HL-60 (cell line): ENCODE measurements around the gene ZNF609.

ENCODE experiments used
- DNase-seq, 2 experiments: peaks; one replicate each; pipeline ENCODE4 v3.0.0-alpha.2; 2010 to 2020; ENCODE audit warnings: low read depth in 1 of 2, low spot score in 1 of 2
- H3K27ac ChIP-seq: fragments of 250-450 bp; sonication (Bioruptor Pico); replicated peaks from 2 replicates; pipeline ENCODE4 v1.5.1; 2020; ENCODE audit warnings: mild to moderate bottlenecking, moderate library complexity
- H3K27me3 ChIP-seq: fragments of 250-450 bp; sonication (Bioruptor Pico); 2 replicates; pipeline ENCODE4 v1.5.1; 2021; ENCODE audit warnings: mild to moderate bottlenecking, moderate library complexity; ENCODE audit not compliant: insufficient read depth, poor library complexity, severe bottlenecking
- H3K4me3 ChIP-seq: replicated peaks from 2 replicates; pipeline ENCODE4 v1.5.1; 2011; ENCODE audit warnings: mild to moderate bottlenecking, control low read depth, low read length; ENCODE audit not compliant: insufficient read depth
- GABPA ChIP-seq: IDR thresholded peaks from 2 replicates; pipeline ENCODE4 v1.6.1; 2012; ENCODE audit warnings: low read depth
- POLR2AphosphoS5 ChIP-seq: IDR thresholded peaks from 2 replicates; pipeline ENCODE4 v1.6.1; 2012; ENCODE audit warnings: low read depth
- SPI1 ChIP-seq: IDR thresholded peaks from 2 replicates; pipeline ENCODE4 v1.6.1; 2012; ENCODE audit warnings: low read depth, mild to moderate bottlenecking, borderline replicate concordance
- TF ChIP-seq, protein P1 (sequence below): IDR thresholded peaks from one replicate; pipeline ENCODE4 v1.5.1; 2011; ENCODE audit warnings: low read length, control low read depth, inconsistent platforms; ENCODE audit not compliant: insufficient read depth
- TF ChIP-seq, protein P2 (sequence below): IDR thresholded peaks from 2 replicates; pipeline ENCODE4 v1.6.1; 2012; ENCODE audit warnings: low read depth; ENCODE audit not compliant: insufficient replicate concordance

ZNF609 gene

DNA sequence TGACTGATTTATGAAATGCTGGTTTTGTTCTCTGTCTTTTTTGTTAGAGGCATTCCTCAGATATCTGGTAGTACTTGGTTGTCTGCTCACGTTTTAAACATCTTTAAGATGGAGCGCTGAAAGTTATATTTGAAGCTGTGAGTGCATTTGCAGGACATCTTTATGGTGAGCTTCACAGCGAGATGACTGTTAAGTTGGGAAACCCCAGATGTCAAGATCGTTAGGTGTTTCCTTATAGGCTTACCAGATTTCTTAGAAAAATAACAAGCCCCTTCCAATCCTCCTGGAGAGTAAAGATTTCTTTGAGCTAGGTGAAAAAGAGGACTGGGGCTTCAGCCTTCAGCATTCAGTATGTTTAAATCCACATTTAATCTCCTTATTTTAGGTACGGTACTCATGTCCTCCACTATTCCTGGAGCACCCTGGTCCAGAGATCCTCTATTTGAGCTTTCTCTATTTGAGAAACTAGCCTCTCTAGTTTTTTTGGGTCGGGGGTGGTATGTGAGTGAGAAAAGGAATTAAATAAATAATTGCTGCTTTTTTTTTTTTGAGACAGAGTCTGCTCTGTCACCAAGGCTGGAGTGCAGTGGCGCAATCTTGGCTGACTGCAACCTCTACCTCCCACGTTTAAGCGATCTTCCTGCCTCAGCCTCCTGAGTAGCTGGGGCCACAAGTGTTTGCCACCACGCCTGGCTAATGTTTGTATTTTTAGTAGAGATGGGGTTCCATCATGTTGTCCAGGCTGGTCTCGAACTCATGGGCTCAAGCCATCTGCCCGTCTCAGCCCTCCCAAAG, 72.3 kb downstream of the ZNF609 start:
- peak overlapping the region; percentile 43 for H3K27ac ChIP-seq
- DNase-seq: peak in 1 of 2 experiments; percentile 82
- no peak overlapping the region for H3K4me3 ChIP-seq
- H3K27me3 ChIP-seq: no peaks in the 10 kb centered on the region
- TF ChIP-seq GABPA (no peak), SPI1 (no peak), POLR2AphosphoS5 (peak; percentile 33; the same call in 1 of the 2 replicates)
- TF ChIP-seq, protein P1, sequence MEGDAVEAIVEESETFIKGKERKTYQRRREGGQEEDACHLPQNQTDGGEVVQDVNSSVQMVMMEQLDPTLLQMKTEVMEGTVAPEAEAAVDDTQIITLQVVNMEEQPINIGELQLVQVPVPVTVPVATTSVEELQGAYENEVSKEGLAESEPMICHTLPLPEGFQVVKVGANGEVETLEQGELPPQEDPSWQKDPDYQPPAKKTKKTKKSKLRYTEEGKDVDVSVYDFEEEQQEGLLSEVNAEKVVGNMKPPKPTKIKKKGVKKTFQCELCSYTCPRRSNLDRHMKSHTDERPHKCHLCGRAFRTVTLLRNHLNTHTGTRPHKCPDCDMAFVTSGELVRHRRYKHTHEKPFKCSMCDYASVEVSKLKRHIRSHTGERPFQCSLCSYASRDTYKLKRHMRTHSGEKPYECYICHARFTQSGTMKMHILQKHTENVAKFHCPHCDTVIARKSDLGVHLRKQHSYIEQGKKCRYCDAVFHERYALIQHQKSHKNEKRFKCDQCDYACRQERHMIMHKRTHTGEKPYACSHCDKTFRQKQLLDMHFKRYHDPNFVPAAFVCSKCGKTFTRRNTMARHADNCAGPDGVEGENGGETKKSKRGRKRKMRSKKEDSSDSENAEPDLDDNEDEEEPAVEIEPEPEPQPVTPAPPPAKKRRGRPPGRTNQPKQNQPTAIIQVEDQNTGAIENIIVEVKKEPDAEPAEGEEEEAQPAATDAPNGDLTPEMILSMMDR: no peak

DNA sequence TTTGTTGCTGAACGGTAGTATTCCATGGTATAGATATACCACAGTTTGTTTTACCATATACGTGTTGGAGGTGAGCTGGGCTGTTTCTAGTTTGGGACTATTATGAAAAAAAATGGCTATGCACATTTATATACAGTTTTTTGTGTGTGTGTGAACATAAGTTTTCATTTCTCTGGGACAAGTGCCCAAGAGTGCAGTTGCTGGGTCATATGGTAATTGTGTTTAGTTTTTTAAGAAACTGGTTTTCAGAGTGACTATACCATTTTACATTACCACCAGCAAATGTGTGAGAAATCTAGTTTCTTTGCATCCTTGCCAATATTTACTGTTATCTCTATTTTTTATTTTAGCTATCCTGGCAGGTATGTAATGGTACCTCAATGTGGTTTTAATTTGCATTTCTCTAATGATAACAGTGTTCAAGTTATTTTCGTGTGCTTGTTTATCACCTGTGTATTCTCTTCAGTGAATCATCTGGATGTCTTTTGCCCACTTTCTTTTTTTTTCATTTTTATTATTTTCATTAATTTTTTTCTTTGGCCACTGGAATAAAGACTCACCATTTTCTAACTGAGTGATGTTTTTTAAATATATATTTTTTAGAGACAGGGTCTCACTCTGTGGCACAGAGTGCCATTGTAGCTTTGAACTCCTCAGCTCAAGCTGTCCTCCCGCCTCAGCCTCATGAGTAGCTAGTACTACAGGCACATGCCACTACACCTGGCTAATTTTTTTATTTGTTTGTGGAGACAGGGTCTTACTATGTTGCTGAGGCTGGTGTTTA, 75.3 kb downstream of the ZNF609 start:
- TF ChIP-seq, protein P1: no peak
- TF ChIP-seq GABPA: no peak
- TF ChIP-seq, protein P2, sequence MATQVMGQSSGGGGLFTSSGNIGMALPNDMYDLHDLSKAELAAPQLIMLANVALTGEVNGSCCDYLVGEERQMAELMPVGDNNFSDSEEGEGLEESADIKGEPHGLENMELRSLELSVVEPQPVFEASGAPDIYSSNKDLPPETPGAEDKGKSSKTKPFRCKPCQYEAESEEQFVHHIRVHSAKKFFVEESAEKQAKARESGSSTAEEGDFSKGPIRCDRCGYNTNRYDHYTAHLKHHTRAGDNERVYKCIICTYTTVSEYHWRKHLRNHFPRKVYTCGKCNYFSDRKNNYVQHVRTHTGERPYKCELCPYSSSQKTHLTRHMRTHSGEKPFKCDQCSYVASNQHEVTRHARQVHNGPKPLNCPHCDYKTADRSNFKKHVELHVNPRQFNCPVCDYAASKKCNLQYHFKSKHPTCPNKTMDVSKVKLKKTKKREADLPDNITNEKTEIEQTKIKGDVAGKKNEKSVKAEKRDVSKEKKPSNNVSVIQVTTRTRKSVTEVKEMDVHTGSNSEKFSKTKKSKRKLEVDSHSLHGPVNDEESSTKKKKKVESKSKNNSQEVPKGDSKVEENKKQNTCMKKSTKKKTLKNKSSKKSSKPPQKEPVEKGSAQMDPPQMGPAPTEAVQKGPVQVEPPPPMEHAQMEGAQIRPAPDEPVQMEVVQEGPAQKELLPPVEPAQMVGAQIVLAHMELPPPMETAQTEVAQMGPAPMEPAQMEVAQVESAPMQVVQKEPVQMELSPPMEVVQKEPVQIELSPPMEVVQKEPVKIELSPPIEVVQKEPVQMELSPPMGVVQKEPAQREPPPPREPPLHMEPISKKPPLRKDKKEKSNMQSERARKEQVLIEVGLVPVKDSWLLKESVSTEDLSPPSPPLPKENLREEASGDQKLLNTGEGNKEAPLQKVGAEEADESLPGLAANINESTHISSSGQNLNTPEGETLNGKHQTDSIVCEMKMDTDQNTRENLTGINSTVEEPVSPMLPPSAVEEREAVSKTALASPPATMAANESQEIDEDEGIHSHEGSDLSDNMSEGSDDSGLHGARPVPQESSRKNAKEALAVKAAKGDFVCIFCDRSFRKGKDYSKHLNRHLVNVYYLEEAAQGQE: no peak
- no peak for TF ChIP-seq SPI1
- TF ChIP-seq POLR2AphosphoS5: no peak
- H3K27me3 ChIP-seq: no peaks in the 10 kb centered on the region
- no peak overlapping the region for H3K27ac ChIP-seq
- H3K4me3 ChIP-seq: no peak overlapping the region
- no peak for DNase-seq

DNA sequence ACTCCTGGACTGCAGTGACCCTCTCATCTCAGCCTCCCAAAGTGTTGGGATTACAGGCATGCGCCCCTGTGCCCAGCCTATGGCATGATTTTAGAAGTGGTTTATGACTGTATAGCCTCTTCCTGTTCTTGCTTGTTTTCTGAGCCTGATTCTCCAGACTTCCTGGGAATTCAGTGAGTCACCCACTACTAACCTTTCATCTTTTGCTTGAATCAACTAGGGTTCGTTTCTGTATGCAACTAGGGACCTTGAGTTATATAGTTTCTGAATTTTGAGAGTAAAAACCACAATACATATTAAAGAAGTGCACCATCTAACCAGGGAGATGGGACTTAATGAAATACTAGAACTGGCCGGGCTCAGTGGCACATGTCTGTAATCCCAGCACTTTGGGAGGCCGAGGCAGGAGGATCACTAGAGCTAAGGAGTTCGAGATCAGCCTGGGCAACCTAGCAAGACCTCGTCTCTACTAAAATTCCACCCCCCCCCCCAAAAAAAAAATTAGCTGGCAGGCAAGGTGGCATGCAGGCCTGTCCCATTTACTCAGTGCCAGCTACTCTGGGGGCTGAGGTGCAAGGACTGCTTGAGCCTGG, 76.0 kb downstream of the ZNF609 start:
- Histone ChIP-seq H3K27ac (no peak overlapping the region), H3K4me3 (no peak overlapping the region), H3K27me3 (no peaks in the 10 kb centered on the region)
- TF ChIP-seq GABPA (no peak), POLR2AphosphoS5 (no peak), SPI1 (no peak)
- TF ChIP-seq, protein P1: no peak
- TF ChIP-seq, protein P2: no peak
- no peak for DNase-seq
